IMR-90 (cell line): Measurements from ENCODE around the gene MYO1G. TPM values are rescaled to one million over a fixed set of nuclear protein-coding genes. Genes with fewer than 3 reads are reported as not detected.

ENCODE experiments used
- polyA plus RNA-seq, 3 experiments: library from polyadenylated mRNA; depleted of rRNA; stranded (reverse); fragments of >200 nt; gene quantifications; 2 replicates each; pipeline ENCODE4 v1.2.3, GENCODE V29; 2012; ENCODE audit warnings: low replicate concordance in 1 of 3
- total RNA-seq: library from RNA; depleted of rRNA; stranded (reverse); fragments of >200 nt; gene quantifications from 2 replicates; pipeline ENCODE4 v1.2.3, GENCODE V29; 2012; rRNA removed

The MYO1G gene
- total and polyA plus RNA-seq, 2 of the 4 experiments (the other 2 are of a cell fraction), result under 0.01 to 0.02 TPM

Other genes with a start within 250 kb of the MYO1G start
- 2.8 and 3.0 TPM in 2 replicates for gene ZMIZ2, start 230.2 kb downstream of the MYO1G start, total RNA-seq
- gene ZMIZ2, start 230.2 kb downstream of the MYO1G start, polyA plus RNA-seq (2012; rRNA removed), result 22.9 and 24.0 TPM in 2 replicates
- gene PPIA, start 182.3 kb downstream of the MYO1G start, total RNA-seq, result 3,396 and 3,430 TPM in 2 replicates
- 4,788 and 4,883 TPM in 2 replicates for gene PPIA, start 182.3 kb downstream of the MYO1G start, polyA plus RNA-seq (2012; rRNA removed)
- 162 and 230 TPM in 2 replicates for gene H2AZ2, start 130.9 kb downstream of the MYO1G start, total RNA-seq
- 135 and 156 TPM in 2 replicates for gene H2AZ2, start 130.9 kb downstream of the MYO1G start, polyA plus RNA-seq (2012; rRNA removed)
- 8.8 and 15.3 TPM in 2 replicates for gene PURB, start 93.5 kb downstream of the MYO1G start, total RNA-seq
- 4.5 and 6.3 TPM in 2 replicates for gene PURB, start 93.5 kb downstream of the MYO1G start, polyA plus RNA-seq (2012; rRNA removed)
- gene CCM2, start 21.2 kb upstream of the MYO1G start, total RNA-seq, result 56.1 and 65.2 TPM in 2 replicates
- 71.7 and 78.5 TPM in 2 replicates for gene CCM2, start 21.2 kb upstream of the MYO1G start, polyA plus RNA-seq (2012; rRNA removed)
- gene NACAD, start 110.0 kb upstream of the MYO1G start, total RNA-seq, result 0.54 and 0.56 TPM in 2 replicates
- gene NACAD, start 110.0 kb upstream of the MYO1G start, polyA plus RNA-seq (2012; rRNA removed), result 2.2 and 2.3 TPM in 2 replicates
- gene TBRG4, start 132.7 kb upstream of the MYO1G start, total RNA-seq, result 56.7 and 77.6 TPM in 2 replicates
- gene TBRG4, start 132.7 kb upstream of the MYO1G start, polyA plus RNA-seq (2012; rRNA removed), result 62.0 and 71.6 TPM in 2 replicates
- gene RAMP3, start 178.8 kb upstream of the MYO1G start, total RNA-seq, result not detected in 2 replicates
- gene RAMP3, start 178.8 kb upstream of the MYO1G start, polyA plus RNA-seq (2012; rRNA removed), result not detected in 2 replicates